Purkinje cell (primary cell): ENCODE measurements around the gene IGSF1. TPM values are rescaled to one million over a fixed set of nuclear protein-coding genes. Genes with fewer than 3 reads are reported as not detected.

Experiments used
- polyA plus RNA-seq: library from polyadenylated mRNA; unstranded; fragments of >200 nt; fragmentation: Nextera tagmentation; gene quantifications from 2 replicates; pipeline ENCODE4 v1.2.1, GENCODE V29; 2014

The IGSF1 gene, protein sequence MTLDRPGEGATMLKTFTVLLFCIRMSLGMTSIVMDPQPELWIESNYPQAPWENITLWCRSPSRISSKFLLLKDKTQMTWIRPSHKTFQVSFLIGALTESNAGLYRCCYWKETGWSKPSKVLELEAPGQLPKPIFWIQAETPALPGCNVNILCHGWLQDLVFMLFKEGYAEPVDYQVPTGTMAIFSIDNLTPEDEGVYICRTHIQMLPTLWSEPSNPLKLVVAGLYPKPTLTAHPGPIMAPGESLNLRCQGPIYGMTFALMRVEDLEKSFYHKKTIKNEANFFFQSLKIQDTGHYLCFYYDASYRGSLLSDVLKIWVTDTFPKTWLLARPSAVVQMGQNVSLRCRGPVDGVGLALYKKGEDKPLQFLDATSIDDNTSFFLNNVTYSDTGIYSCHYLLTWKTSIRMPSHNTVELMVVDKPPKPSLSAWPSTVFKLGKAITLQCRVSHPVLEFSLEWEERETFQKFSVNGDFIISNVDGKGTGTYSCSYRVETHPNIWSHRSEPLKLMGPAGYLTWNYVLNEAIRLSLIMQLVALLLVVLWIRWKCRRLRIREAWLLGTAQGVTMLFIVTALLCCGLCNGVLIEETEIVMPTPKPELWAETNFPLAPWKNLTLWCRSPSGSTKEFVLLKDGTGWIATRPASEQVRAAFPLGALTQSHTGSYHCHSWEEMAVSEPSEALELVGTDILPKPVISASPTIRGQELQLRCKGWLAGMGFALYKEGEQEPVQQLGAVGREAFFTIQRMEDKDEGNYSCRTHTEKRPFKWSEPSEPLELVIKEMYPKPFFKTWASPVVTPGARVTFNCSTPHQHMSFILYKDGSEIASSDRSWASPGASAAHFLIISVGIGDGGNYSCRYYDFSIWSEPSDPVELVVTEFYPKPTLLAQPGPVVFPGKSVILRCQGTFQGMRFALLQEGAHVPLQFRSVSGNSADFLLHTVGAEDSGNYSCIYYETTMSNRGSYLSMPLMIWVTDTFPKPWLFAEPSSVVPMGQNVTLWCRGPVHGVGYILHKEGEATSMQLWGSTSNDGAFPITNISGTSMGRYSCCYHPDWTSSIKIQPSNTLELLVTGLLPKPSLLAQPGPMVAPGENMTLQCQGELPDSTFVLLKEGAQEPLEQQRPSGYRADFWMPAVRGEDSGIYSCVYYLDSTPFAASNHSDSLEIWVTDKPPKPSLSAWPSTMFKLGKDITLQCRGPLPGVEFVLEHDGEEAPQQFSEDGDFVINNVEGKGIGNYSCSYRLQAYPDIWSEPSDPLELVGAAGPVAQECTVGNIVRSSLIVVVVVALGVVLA (N-terminal part only)
- not detected in 2 replicates for polyA plus RNA-seq

GRCh38 chrX:131288738-131289511 is at the start of gene IGSF1:
Gene IGSF1 (minus strand): TSS chrX:131289306. CDS start chrX:131286674, 2,632 bp downstream.

Other genes with a start within 250 kb of the IGSF1 start
- 1.7 TPM in 1 of 2 replicates, not detected in the other for gene ARHGAP36, start 231.0 kb downstream of the IGSF1 start, polyA plus RNA-seq